Testis (tissue), 3 donors: ENCODE results near the gene TMEM14B. TPM values are rescaled to one million over a fixed set of nuclear protein-coding genes. Genes with fewer than 3 reads are reported as not detected.

Experiments used
- DNase-seq: peaks from one replicate; pipeline ENCODE4 v3.0.0-alpha.2; 2019
- H3K27ac ChIP-seq, 2 donors: fragments of 200-600 bp; sonication (generic); one replicate each; pipeline ENCODE4 v1.5.1; 2019
- H3K27me3 ChIP-seq: fragments of 200-600 bp; sonication (generic); one replicate; pipeline ENCODE4 v1.5.1; 2019
- H3K36me3 ChIP-seq: fragments of 200-600 bp; sonication (generic); one replicate; pipeline ENCODE4 v1.5.1; 2017; ENCODE audit warnings: low read depth; ENCODE audit errors: missing control alignments
- H3K4me1 ChIP-seq: fragments of 200-600 bp; sonication (generic); one replicate; pipeline ENCODE4 v1.5.1; 2019
- H3K4me3 ChIP-seq, 2 donors: fragments of 200-600 bp; sonication (generic); one replicate each; pipeline ENCODE4 v1.5.1; 2017 to 2019
- H3K9me3 ChIP-seq: fragments of 200-600 bp; sonication (generic); one replicate; pipeline ENCODE4 v1.5.1; 2017
- CTCF ChIP-seq, 3 experiments: fragments of 450-650 bp in 2 of 3; fragments of 200-600 bp in 1 of 3; sonication (generic) in 1 of 3; IDR thresholded peaks; one replicate each; pipeline ENCODE4 v1.5.1; 2016 to 2019; ENCODE audit warnings: antibody characterized with exemption in 3 of 3, mild to moderate bottlenecking in 2 of 3, moderate library complexity in 1 of 3
- POLR2A ChIP-seq: fragments of 450-650 bp; IDR thresholded peaks from one replicate; pipeline ENCODE4 v1.6.1; 2017; ENCODE audit warnings: antibody characterized with exemption, mild to moderate bottlenecking, moderate library complexity
- whole genome bisulfite sequencing, 2 donors: methylation state at CpG; one replicate each; pipeline ENCODE4 v1.1.5; 2018; 5-methylcytosine and 5-hydroxymethylcytosine counted together
- intact Hi-C: fragments of 100-400 bp; cut with DNase I; formaldehyde crosslinking; loops from one replicate; pipeline ENCODE4 v1.15.1; 2023; ENCODE audit warnings: low total_unique reads
- polyA plus RNA-seq: library from polyadenylated mRNA; stranded (reverse); fragments of 350-450 nt; fragmentation: Illumina TruSeq; extraction: RNeasy Lipid Tissue Mini Kit (QIAGEN cat#74804); gene quantifications from one replicate; pipeline ENCODE4 v1.2.3, GENCODE V29; 2014; ENCODE audit warnings: low read depth, low replicate concordance; ENCODE audit not compliant: insufficient read depth
- total RNA-seq, 2 donors: library from RNA; depleted of rRNA; stranded (reverse); fragments of >200 nt; gene quantifications; one replicate each; pipeline ENCODE4 v1.2.3, GENCODE V29; 2016

TMEM14B gene
- total and polyA plus RNA-seq, 3 donors from 2014 or later, result 63.8 to 106 (median 91.7) TPM

- H3K4me3 ChIP-seq, result no peak overlapping the region
- no peaks in the 10 kb centered on the region for H3K4me1 ChIP-seq
- H3K27ac ChIP-seq, result no peak overlapping the region
- no peaks in the 10 kb centered on the region for H3K27me3 ChIP-seq
- H3K9me3 ChIP-seq, result no peaks in the 10 kb centered on the region
- H3K36me3 ChIP-seq, result no peaks in the 10 kb centered on the region
- DNase-seq, result no peak
- 89 to 95% methylated on average over 1 of the region's 1 CpG for WGBS, 2 donors
- TF ChIP-seq CTCF (IDR thresholded peaks at IDR 0.05) (no peak), POLR2A (no peak)
- intact Hi-C loops, result no loop called here
Observed at GRCh38 chr6:10756085-10756484, 8.5 kb downstream of the TMEM14B start.

DNA sequence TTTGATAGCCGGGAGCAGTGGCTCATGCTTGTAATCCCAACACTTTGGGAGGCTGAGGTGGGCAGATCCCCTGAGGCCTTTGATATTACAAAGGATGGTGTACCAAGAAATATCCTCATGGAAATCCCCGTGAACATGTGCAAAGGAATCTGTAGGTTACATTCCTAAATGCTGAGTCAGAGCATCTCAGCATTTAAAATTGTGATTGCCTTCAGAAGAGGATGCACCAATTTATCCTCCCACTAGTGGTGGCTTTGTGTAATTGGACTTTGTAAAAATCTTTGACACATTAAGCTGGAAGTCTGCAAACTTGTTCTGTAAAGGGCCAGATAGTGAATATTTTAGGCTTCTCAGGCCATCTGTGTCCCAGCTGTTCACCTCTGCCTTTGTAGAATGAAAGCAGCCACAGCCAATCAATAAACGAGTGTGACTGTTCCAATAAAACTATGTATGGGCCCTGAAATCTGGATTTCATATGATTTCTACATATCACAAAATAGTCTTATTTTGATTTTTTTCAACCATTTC is 11.8 kb downstream of the TMEM14B start:
- no peak overlapping the region for H3K27ac ChIP-seq
- no peak overlapping the region for H3K4me3 ChIP-seq
- no peak for TF ChIP-seq POLR2A
- peak in 2 of 3 experiments; percentile 43 to 56 for TF ChIP-seq CTCF (IDR thresholded peaks at IDR 0.05)
- no peaks in the 10 kb centered on the region for H3K4me1 ChIP-seq
- H3K27me3 ChIP-seq, result no peaks in the 10 kb centered on the region
- H3K36me3 ChIP-seq, result no peaks in the 10 kb centered on the region
- WGBS, 2 donors, result 55 to 62% methylated on average over 3 of the region's 3 CpGs
- no peaks in the 10 kb centered on the region for H3K9me3 ChIP-seq
- intact Hi-C loops, result no loop called here
- DNase-seq, result no peak

GRCh38 chr6:10759884-10760329 is 12.3 kb downstream of the TMEM14B start:
- no peaks in the 10 kb centered on the region for H3K36me3 ChIP-seq
- intact Hi-C loops, result no loop called here
- no peak overlapping the region for H3K27ac ChIP-seq
- 72 to 81% methylated on average over 6 of the region's 6 CpGs for WGBS, 2 donors
- no peaks in the 10 kb centered on the region for H3K9me3 ChIP-seq
- no peaks in the 10 kb centered on the region for H3K27me3 ChIP-seq
- H3K4me1 ChIP-seq, result no peaks in the 10 kb centered on the region
- TF ChIP-seq CTCF (IDR thresholded peaks at IDR 0.05) (no peak), POLR2A (no peak)
- DNase-seq, result no peak
- H3K4me3 ChIP-seq, result no peak overlapping the region

- Histone ChIP-seq H3K36me3 (no peaks in the 10 kb centered on the region), H3K4me1 (no peaks in the 10 kb centered on the region), H3K4me3 (no peak overlapping the region), H3K27ac (no peak overlapping the region), H3K9me3 (no peaks in the 10 kb centered on the region), H3K27me3 (no peaks in the 10 kb centered on the region)
- TF ChIP-seq POLR2A (no peak), CTCF (IDR thresholded peaks at IDR 0.05) (no peak)
- intact Hi-C loops, result no loop called here
- peak; percentile 27 for DNase-seq
- 46 to 49% methylated on average over 2 of the region's 2 CpGs for WGBS, 2 donors
Observed at GRCh38 chr6:10763006-10763405, 15.4 kb downstream of the TMEM14B start.

GRCh38 chr6:10769419-10769818 is 21.8 kb downstream of the TMEM14B start:
- H3K9me3 ChIP-seq, result no peaks in the 10 kb centered on the region
- no peak overlapping the region for H3K4me3 ChIP-seq
- DNase-seq, result no peak
- H3K27me3 ChIP-seq, result no peaks in the 10 kb centered on the region
- no peaks in the 10 kb centered on the region for H3K4me1 ChIP-seq
- H3K27ac ChIP-seq, result no peak overlapping the region
- H3K36me3 ChIP-seq, result no peaks in the 10 kb centered on the region
- intact Hi-C loops, result no loop called here
- TF ChIP-seq CTCF (IDR thresholded peaks at IDR 0.05), result no peak
- no peak for TF ChIP-seq POLR2A
- WGBS, 2 donors, result 93 to 94% methylated on average over 3 of the region's 3 CpGs
